ENCODE results near the gene CPS1.

DNA sequence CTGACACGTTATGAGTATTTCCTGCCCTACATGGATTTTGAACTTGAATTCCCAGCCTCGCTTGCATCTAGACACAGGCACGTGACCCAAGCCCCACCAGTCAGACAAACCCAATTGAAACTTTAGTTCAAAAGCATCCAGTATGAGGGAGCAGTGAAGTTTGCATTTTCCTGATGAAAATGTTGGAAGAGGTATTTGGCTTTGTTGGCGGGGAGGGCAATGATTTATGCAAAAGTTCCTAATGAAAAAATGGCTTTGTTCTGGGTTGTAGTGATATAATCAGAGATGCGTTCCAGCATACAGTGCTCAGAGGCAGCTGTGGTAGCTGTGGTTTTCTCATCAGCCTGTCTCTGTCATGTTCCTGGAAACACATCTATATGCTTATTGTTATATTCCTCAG lies 36.8 kb upstream of the CPS1 start:
- TF ChIP-seq ZBTB7A (IDR thresholded peaks at IDR 0.05; ENCODE audit: low read depth) (no peak), RAD21 (IDR thresholded peaks at IDR 0.05; ENCODE audit: low read depth) (no peak), EP300 (IDR thresholded peaks at IDR 0.05; ENCODE audit: borderline replicate concordance) (no peak), CREB1 (IDR thresholded peaks at IDR 0.05; ENCODE audit: low read depth) (no peak), NFIC (IDR thresholded peaks at IDR 0.05) (no peak), EGR1 (IDR thresholded peaks at IDR 0.05) (no peak), TCF12 (IDR thresholded peaks at IDR 0.05; ENCODE audit: low read depth) (no peak), YY1 (IDR thresholded peaks at IDR 0.05; ENCODE audit: low read depth) (no peak), TAF1 (IDR thresholded peaks at IDR 0.05; ENCODE audit: low read depth) (no peak), TEAD4 (IDR thresholded peaks at IDR 0.05) (no peak), FOXM1 (IDR thresholded peaks at IDR 0.05; ENCODE audit: borderline replicate concordance, low read depth) (no peak)
- TF ChIP-seq, protein P1, sequence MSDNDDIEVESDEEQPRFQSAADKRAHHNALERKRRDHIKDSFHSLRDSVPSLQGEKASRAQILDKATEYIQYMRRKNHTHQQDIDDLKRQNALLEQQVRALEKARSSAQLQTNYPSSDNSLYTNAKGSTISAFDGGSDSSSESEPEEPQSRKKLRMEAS (IDR thresholded peaks at IDR 0.05), result no peak
- TF ChIP-seq, protein P2, sequence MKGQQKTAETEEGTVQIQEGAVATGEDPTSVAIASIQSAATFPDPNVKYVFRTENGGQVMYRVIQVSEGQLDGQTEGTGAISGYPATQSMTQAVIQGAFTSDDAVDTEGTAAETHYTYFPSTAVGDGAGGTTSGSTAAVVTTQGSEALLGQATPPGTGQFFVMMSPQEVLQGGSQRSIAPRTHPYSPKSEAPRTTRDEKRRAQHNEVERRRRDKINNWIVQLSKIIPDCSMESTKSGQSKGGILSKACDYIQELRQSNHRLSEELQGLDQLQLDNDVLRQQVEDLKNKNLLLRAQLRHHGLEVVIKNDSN (IDR thresholded peaks at IDR 0.05), result no peak
